Motor neuron (in vitro differentiated cells): ENCODE data around the gene COMMD7. TPM values are rescaled to one million over a fixed set of nuclear protein-coding genes. Genes with fewer than 3 reads are reported as not detected.

Source experiments
- ATAC-seq, 8 experiments: fragments of 200-7000 bp; cut with Tn5 transposase; replicated peaks in 6 of 8; 2 replicates each; pipeline ENCODE4 v1.8.0; 2021; ENCODE audit warnings: mild to moderate bottlenecking in 8 of 8, moderate library complexity in 8 of 8
- H3K27ac ChIP-seq, 2 donors: fragments of 250-450 bp; sonication (Bioruptor Pico); 2 replicates each; pipeline ENCODE4 v1.9.0; 2021; ENCODE audit warnings: antibody characterized with exemption in 2 of 2, mild to moderate bottlenecking in 2 of 2, moderate library complexity in 1 of 2
- H3K4me1 ChIP-seq, 2 donors: fragments of 250-450 bp; sonication (Bioruptor Pico); replicated peaks in 1 of 2; 2 replicates each; pipeline ENCODE4 v1.6.1; 2021; ENCODE audit warnings: antibody characterized with exemption in 2 of 2, mild to moderate bottlenecking in 2 of 2, moderate library complexity in 1 of 2
- H3K4me3 ChIP-seq, 5 donors: fragments of 250-450 bp; sonication (Bioruptor Pico); 2 replicates each; pipeline ENCODE4 v1.9.0; 2021; ENCODE audit warnings: antibody characterized with exemption in 5 of 5, mild to moderate bottlenecking in 5 of 5, moderate library complexity in 4 of 5
- WGBS, 10 experiments: fragments of 450-650 bp; shearing (Covaris generic); methylation state at CpG; one replicate each; pipeline ENCODE4 v1.0.0; 2022; 5-methylcytosine and 5-hydroxymethylcytosine counted together
- in situ Hi-C, 9 experiments: fragments of 400-800 bp; cut with MboI; loops; one replicate each; pipeline ENCODE4 v1.15.0; 2021; ENCODE audit warnings: low sequenced_read_pairs in 9 of 9, low pct_unique_long_range_greater_than_20kb in 2 of 9; ENCODE audit not compliant: unreplicated experiment in 9 of 9
- total RNA-seq, 8 experiments: library from RNA; unstranded; fragments of 300-600 nt; gene quantifications; 2 replicates each; pipeline versions ENCODE4 v1.2.3 to v1.2.4, GENCODE V29; 2022

COMMD7 gene
- total RNA-seq, 8 experiments from 2014 or later: 14.1 to 35.3 (median 17.5) TPM

GRCh38 chr20:32674362-32674789 is 68.9 kb downstream of the COMMD7 start:
- in situ Hi-C loops: loop anchor here in 3 of 9 experiments (10.0 to 25.0 kb wide), 3 partner anchors 100 to 837 kb away; partner anchors contain the start of gene FOXS1 (in 1 of the 3)
- H3K4me1 ChIP-seq: peaks cover 15 to 27% of the 10 kb centered on the region in 2 donors
- ATAC-seq: peak in 3 of 8 experiments; percentile 69 to 73 (median 70)
- peak overlapping the region in 1 of 2 donors; percentile 14 for H3K27ac ChIP-seq
- WGBS, 10 experiments: 0 to 90% (median 29%) methylated on average over 1 to 5 of the region's 5 CpGs; no CpG with 5 or more reads in 4 of the 10 experiments
- H3K4me3 ChIP-seq: no peak overlapping the region

- 0 to 93% (median 83%) methylated on average over 2 to 12 of the region's 22 CpGs; no CpG with 5 or more reads in 5 of the 10 experiments for WGBS, 10 experiments
- Histone ChIP-seq H3K4me3 (no peak overlapping the region), H3K4me1 (peaks cover 15 to 27% of the 10 kb centered on the region in 2 donors), H3K27ac (peak overlapping the region; percentile 52 to 74)
- ATAC-seq: peak in 5 of 8 experiments; percentile 21 to 51 (median 31)
- in situ Hi-C loops: loop anchor here in 3 of 9 experiments (10.0 to 25.0 kb wide), 3 partner anchors 102 to 836 kb away; partner anchors contain the start of gene FOXS1 (in 1 of the 3)
Measured at GRCh38 chr20:32672982-32673851, 70.0 kb downstream of the COMMD7 start.

- Histone ChIP-seq H3K4me1 (peaks cover 18 to 27% of the 10 kb centered on the region in 2 donors), H3K27ac (peak overlapping the region; percentile 32 to 74), H3K4me3 (no peak overlapping the region)
- in situ Hi-C loops: loop anchor here in 3 of 9 experiments (10.0 to 25.0 kb wide), 3 partner anchors 102 to 835 kb away; partner anchors contain the start of gene FOXS1 (in 1 of the 3)
- peak in 6 of 8 experiments; percentile 37 to 73 (median 68) for ATAC-seq
- 0 to 100% (median 60%) methylated on average over 1 of the region's 3 CpGs; no CpG with 5 or more reads in 5 of the 10 experiments for WGBS, 10 experiments
Measured at GRCh38 chr20:32672394-32672981, 70.8 kb downstream of the COMMD7 start.

GRCh38 chr20:32670773-32671455 is 72.4 kb downstream of the COMMD7 start:
- ATAC-seq: no peak
- in situ Hi-C loops: loop anchor here in 3 of 9 experiments (10.0 to 25.0 kb wide), 3 partner anchors 104 to 834 kb away; partner anchors contain the start of gene FOXS1 (in 1 of the 3)
- Histone ChIP-seq H3K27ac (no peak overlapping the region), H3K4me3 (no peak overlapping the region), H3K4me1 (peaks cover 25 to 29% of the 10 kb centered on the region in 2 donors)
- 76 to 100% (median 98%) methylated on average over 2 of the region's 2 CpGs; no CpG with 5 or more reads in 2 of the 10 experiments for WGBS, 10 experiments

GRCh38 chr20:32667027-32667426 is 76.2 kb downstream of the COMMD7 start:
- ATAC-seq: peak in 4 of 8 experiments; percentile 21 to 76 (median 69)
- H3K27ac ChIP-seq: peak overlapping the region; percentile 15 to 20
- H3K4me3 ChIP-seq: no peak overlapping the region
- 38 to 100% (median 56%) methylated on average over 1 to 4 of the region's 5 CpGs; no CpG with 5 or more reads in 4 of the 10 experiments for WGBS, 10 experiments
- in situ Hi-C loops: loop anchor here in 2 of 9 experiments (25.0 kb wide), 2 partner anchors 155 to 830 kb away; partner anchors contain the start of gene FOXS1 (in 1 of the 2)
- peaks cover 17 to 18% of the 10 kb centered on the region in 2 donors for H3K4me1 ChIP-seq

- Histone ChIP-seq H3K4me3 (no peak overlapping the region), H3K27ac (no peak overlapping the region), H3K4me1 (peaks cover 17 to 18% of the 10 kb centered on the region in 2 donors)
- WGBS, 10 experiments: no CpG with 5 or more reads among the region's 9 CpGs
- in situ Hi-C loops: loop anchor here in 2 of 9 experiments (25.0 kb wide), 2 partner anchors 152 to 827 kb away; partner anchors contain the start of gene FOXS1 (in 1 of the 2)
- peak; percentile 11 to 34 (median 16) for ATAC-seq
Measured at GRCh38 chr20:32664678-32665159, 78.5 kb downstream of the COMMD7 start.

- ATAC-seq: peak in 3 of 8 experiments; percentile 14 to 33 (median 31)
- in situ Hi-C loops: loop anchor here in 2 of 9 experiments (25.0 kb wide), 2 partner anchors 152 to 827 kb away; partner anchors contain the start of gene FOXS1 (in 1 of the 2)
- WGBS, 10 experiments: 65 to 100% (median 95%) methylated on average over 1 to 5 of the region's 11 CpGs; no CpG with 5 or more reads in 5 of the 10 experiments
Measured at GRCh38 chr20:32664012-32664677, 79.1 kb downstream of the COMMD7 start.

GRCh38 chr20:32663335-32664011 is 79.8 kb downstream of the COMMD7 start:
- Histone ChIP-seq H3K4me1 (peaks cover 17 to 18% of the 10 kb centered on the region in 2 donors), H3K27ac (peak overlapping the region in 1 of 2 donors; percentile 57), H3K4me3 (no peak overlapping the region)
- in situ Hi-C loops: loop anchor here in 2 of 9 experiments (25.0 kb wide), 2 partner anchors 151 to 826 kb away; partner anchors contain the start of gene FOXS1 (in 1 of the 2)
- WGBS, 10 experiments: 17 to 76% (median 40%) methylated on average over 1 to 4 of the region's 6 CpGs; no CpG with 5 or more reads in 3 of the 10 experiments
- peak in 6 of 8 experiments; percentile 21 to 62 (median 32) for ATAC-seq

More at GRCh38 chr20:32664012-32664677, 79.1 kb downstream of the COMMD7 start:
- Histone ChIP-seq H3K4me3 (no peak overlapping the region), H3K4me1 (peaks cover 17 to 18% of the 10 kb centered on the region in 2 donors), H3K27ac (peak overlapping the region in 1 of 2 donors; percentile 57)

- in situ Hi-C loops: loop anchor here in 2 of 9 experiments (25.0 kb wide), 2 partner anchors 150 to 825 kb away; partner anchors contain the start of gene FOXS1 (in 1 of the 2)
- WGBS, 10 experiments: 67 to 100% (median 92%) methylated on average over 1 to 6 of the region's 10 CpGs; no CpG with 5 or more reads in 2 of the 10 experiments
- H3K27ac ChIP-seq: no peak overlapping the region
- no peak for ATAC-seq
- H3K4me3 ChIP-seq: no peak overlapping the region
- peaks cover 9 to 12% of the 10 kb centered on the region in 2 donors for H3K4me1 ChIP-seq
Measured at GRCh38 chr20:32661820-32662528, 81.3 kb downstream of the COMMD7 start.

- no peak overlapping the region for H3K27ac ChIP-seq
- no peak for ATAC-seq
- H3K4me1 ChIP-seq: peaks cover 7 to 11% of the 10 kb centered on the region in 2 donors
- WGBS, 10 experiments: 73 to 100% (median 87%) methylated on average over 3 to 7 of the region's 8 CpGs; no CpG with 5 or more reads in 2 of the 10 experiments
- in situ Hi-C loops: loop anchor here in 2 of 9 experiments (25.0 kb wide), 2 partner anchors 148 to 823 kb away; partner anchors contain the start of gene FOXS1 (in 1 of the 2)
- no peak overlapping the region for H3K4me3 ChIP-seq
Measured at GRCh38 chr20:32660661-32661060, 82.6 kb downstream of the COMMD7 start.
